Effector memory CD8-positive, alpha-beta T cell (primary cell): ENCODE results near the gene RECK.
"Not testable (repeated sequence)": the region's sequence is repeated elsewhere in the genome, so short reads cannot be mapped to it uniquely, and the experiment has no call there.

ENCODE experiments used
- ATAC-seq: fragments of 150-1000 bp; cut with Tn5 transposase; replicated peaks from 2 replicates; pipeline ENCODE4 v1.10.0; 2021; ENCODE audit warnings: mild to moderate bottlenecking, moderate library complexity
- DNase-seq, 3 experiments: peaks; one replicate each; pipeline ENCODE4 v3.0.0; 2021
- H3K27ac Mint-ChIP-seq, 2 donors: one replicate each; pipeline ENCODE4 v1.8.0; 2022; ENCODE audit warnings: mild to moderate bottlenecking in 2 of 2, mixed read lengths in 2 of 2, moderate library complexity in 2 of 2
- H3K27me3 Mint-ChIP-seq, 2 donors: one replicate each; pipeline ENCODE4 v1.8.0; 2022; ENCODE audit warnings: mixed read lengths in 2 of 2
- H3K36me3 Mint-ChIP-seq: one replicate; pipeline ENCODE4 v1.8.0; 2022; ENCODE audit warnings: mild to moderate bottlenecking, moderate library complexity, mixed read lengths; ENCODE audit not compliant: insufficient read depth
- H3K4me1 Mint-ChIP-seq, 2 donors: one replicate each; pipeline ENCODE4 v1.8.0; 2022; ENCODE audit warnings: low read depth in 2 of 2, mixed read lengths in 2 of 2
- H3K4me3 Mint-ChIP-seq, 2 donors: one replicate each; pipeline ENCODE4 v1.8.0; 2022; ENCODE audit warnings: mild to moderate bottlenecking in 2 of 2, mixed read lengths in 2 of 2, moderate library complexity in 2 of 2
- H3K9me3 Mint-ChIP-seq, 2 donors: one replicate each; pipeline ENCODE4 v1.8.0; 2022; ENCODE audit warnings: mixed read lengths in 2 of 2
- total RNA-seq, 9 experiments: gene quantifications; one replicate each; lab custom pipeline; 2026; lab: John Stamatoyannopoulos, UW

The RECK gene, protein sequence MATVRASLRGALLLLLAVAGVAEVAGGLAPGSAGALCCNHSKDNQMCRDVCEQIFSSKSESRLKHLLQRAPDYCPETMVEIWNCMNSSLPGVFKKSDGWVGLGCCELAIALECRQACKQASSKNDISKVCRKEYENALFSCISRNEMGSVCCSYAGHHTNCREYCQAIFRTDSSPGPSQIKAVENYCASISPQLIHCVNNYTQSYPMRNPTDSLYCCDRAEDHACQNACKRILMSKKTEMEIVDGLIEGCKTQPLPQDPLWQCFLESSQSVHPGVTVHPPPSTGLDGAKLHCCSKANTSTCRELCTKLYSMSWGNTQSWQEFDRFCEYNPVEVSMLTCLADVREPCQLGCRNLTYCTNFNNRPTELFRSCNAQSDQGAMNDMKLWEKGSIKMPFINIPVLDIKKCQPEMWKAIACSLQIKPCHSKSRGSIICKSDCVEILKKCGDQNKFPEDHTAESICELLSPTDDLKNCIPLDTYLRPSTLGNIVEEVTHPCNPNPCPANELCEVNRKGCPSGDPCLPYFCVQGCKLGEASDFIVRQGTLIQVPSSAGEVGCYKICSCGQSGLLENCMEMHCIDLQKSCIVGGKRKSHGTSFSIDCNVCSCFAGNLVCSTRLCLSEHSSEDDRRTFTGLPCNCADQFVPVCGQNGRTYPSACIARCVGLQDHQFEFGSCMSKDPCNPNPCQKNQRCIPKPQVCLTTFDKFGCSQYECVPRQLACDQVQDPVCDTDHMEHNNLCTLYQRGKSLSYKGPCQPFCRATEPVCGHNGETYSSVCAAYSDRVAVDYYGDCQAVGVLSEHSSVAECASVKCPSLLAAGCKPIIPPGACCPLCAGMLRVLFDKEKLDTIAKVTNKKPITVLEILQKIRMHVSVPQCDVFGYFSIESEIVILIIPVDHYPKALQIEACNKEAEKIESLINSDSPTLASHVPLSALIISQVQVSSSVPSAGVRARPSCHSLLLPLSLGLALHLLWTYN
- 5.7 to 25.3 (median 13.4) reads per million in 9 experiments for total RNA-seq

GRCh38 chr9:36036780-36037548 is at the start of gene RECK:
TSS of gene RECK (plus strand) at chr9:36036913. CDS start at chr9:36036999, 86 bp downstream.
- H3K4me1 Mint-ChIP-seq: peaks cover 19 to 28% of the 10 kb centered on the region in 2 donors
- H3K9me3 Mint-ChIP-seq: no peaks in the 10 kb centered on the region
- ATAC-seq (peak; percentile 90), DNase-seq (peak; percentile 75 to 79 (median 78))
- peaks cover 4% of the 10 kb centered on the region for H3K36me3 Mint-ChIP-seq
- peaks cover 9 to 18% of the 10 kb centered on the region in 2 donors for H3K27me3 Mint-ChIP-seq
- peak within 1 kb of the TSS; percentile 66 to 73 for H3K27ac Mint-ChIP-seq
- peak within 1 kb of the TSS; percentile 82 to 86 for H3K4me3 Mint-ChIP-seq

- Mint-ChIP-seq H3K27ac (no peak overlapping the region), H3K36me3 (no peaks in the 10 kb centered on the region), H3K4me3 (no peak overlapping the region)
Measured at GRCh38 chr9:35990155-35990554, 46.6 kb upstream of the RECK start.

DNA sequence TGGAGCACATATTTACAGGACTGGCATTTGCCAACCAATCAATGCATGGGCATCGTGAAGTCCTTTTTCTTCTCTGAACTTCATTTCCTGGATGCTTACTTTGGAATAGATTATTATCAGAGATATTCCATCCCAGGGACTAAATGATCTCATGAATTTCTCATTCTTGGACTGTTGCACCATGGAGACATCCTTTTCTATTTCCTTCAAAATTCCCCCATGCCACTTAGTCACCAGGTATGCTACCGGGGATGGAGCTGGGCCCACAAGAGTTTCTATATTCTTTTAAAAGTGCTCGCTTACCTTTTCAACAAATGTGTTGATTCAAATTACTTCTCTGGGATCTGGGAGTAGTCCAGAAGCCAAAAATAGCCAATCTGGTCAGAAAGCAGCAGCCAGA is 43.6 kb upstream of the RECK start:
- not testable (repeated sequence) for H3K36me3 Mint-ChIP-seq, ATAC-seq, H3K9me3 Mint-ChIP-seq, DNase-seq, H3K4me1 Mint-ChIP-seq, H3K4me3 Mint-ChIP-seq, H3K27ac Mint-ChIP-seq
- H3K27me3 Mint-ChIP-seq: peaks cover 70 to 78% of the 10 kb centered on the region in 2 donors

More at GRCh38 chr9:35990155-35990554, 46.6 kb upstream of the RECK start:
- peaks cover 71 to 76% of the 10 kb centered on the region in 2 donors for H3K27me3 Mint-ChIP-seq
- H3K9me3 Mint-ChIP-seq: no peaks in the 10 kb centered on the region
- DNase-seq (no peak), ATAC-seq (no peak)
- H3K4me1 Mint-ChIP-seq: no peaks in the 10 kb centered on the region

DNA sequence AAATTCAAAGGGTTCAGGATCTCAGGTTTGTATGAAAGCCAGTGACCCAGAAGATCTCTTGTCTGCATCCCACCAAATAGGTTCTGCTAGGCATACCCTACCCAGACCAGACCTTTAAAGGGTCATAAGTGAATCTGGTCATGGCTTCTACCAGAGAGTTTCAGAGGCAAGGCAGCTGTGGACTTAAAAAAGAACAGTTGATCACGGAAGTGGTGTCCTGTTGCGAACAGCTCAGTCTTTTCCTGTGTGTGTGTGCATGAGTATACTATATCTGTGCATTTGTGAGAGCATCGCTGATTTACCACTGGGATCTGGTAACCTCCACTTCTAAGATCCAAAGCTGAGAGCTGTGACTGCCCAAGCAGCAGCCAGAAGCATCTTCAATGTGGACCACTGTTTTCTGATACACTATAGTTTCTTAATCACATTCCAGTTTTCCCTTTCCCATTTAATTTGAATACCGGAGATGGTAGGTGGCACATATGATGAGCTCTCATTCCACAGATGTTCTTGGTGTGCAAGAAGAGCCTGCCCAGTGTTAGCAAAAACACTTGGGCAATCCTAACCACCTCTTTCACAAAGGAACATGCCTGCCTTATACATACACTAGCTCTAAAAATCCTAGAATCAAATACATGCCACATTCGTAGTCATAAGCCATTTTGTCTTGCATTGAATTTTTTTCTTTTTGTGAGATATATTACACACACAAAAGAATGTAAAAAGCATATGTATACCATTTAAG is 42.6 kb upstream of the RECK start:
- Mint-ChIP-seq H3K4me3 (no peak overlapping the region), H3K36me3 (peaks cover 2% of the 10 kb centered on the region), H3K9me3 (no peaks in the 10 kb centered on the region), H3K27ac (no peak overlapping the region), H3K4me1 (no peaks in the 10 kb centered on the region), H3K27me3 (peaks cover 60 to 83% of the 10 kb centered on the region in 2 donors)
- DNase-seq: no peak
- no peak for ATAC-seq

DNA sequence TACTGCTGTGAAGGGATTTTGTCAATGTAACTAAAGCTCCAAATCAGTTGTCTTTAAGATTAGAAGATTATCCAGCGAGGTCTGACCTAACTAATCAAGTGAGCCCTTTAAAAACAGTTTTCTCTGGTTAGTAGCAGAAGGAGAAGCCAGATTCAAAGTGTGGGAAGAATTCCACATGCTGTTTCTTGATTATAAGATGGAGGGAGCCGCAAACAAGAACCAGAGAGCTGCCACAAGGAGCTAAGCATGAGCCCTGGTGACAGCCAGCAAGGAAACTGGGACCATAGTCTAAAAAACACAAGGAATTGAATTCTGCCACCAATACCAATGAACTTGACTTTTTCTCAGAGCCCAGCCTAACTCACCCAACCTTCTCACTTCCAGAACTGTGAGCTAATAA is 41.8 kb upstream of the RECK start:
- H3K27me3 Mint-ChIP-seq: peaks cover 58 to 85% of the 10 kb centered on the region in 2 donors
- H3K9me3 Mint-ChIP-seq: no peaks in the 10 kb centered on the region
- H3K4me1 Mint-ChIP-seq: no peaks in the 10 kb centered on the region

DNA sequence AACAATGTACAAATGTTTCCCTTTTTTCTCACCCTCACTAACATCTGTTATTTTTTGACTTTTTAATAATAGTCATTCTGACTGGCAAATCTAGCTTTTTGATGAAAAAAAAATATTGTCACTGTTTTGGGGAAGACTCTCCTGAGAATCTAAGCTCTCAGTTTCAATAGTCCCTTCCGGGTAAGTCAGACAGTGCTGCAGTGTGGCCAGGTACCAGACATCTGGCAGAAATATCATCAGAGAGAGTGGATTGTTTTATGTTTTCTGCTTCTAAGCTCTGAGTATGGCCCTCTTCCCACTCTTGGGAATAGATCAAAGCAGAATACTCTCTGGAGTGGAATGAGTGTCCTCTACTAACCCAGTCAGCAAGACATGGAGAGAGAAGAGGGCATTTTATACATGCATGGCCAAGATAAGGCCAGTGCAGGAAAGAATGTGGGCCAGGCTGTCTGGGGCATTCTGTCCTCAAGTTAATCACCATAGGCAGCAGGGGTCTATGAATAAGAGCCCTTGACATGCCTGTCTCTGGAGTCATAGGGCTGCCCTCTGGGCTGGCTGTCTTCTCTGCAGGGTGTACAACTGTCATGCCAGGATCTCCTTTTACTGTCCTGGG is 40.2 kb upstream of the RECK start:
- no peak for ATAC-seq
- no peaks in the 10 kb centered on the region for H3K4me1 Mint-ChIP-seq
- H3K27ac Mint-ChIP-seq: no peak overlapping the region
- peaks cover 5% of the 10 kb centered on the region for H3K36me3 Mint-ChIP-seq
- no peak for DNase-seq
- peaks cover 56 to 81% of the 10 kb centered on the region in 2 donors for H3K27me3 Mint-ChIP-seq
- H3K9me3 Mint-ChIP-seq: no peaks in the 10 kb centered on the region
- H3K4me3 Mint-ChIP-seq: no peak overlapping the region

More for the DNA sequence above, 41.8 kb upstream of the RECK start:
- DNase-seq (no peak), ATAC-seq (no peak)
- Mint-ChIP-seq H3K4me3 (no peak overlapping the region), H3K36me3 (peaks cover 2% of the 10 kb centered on the region), H3K27ac (no peak overlapping the region)

DNA sequence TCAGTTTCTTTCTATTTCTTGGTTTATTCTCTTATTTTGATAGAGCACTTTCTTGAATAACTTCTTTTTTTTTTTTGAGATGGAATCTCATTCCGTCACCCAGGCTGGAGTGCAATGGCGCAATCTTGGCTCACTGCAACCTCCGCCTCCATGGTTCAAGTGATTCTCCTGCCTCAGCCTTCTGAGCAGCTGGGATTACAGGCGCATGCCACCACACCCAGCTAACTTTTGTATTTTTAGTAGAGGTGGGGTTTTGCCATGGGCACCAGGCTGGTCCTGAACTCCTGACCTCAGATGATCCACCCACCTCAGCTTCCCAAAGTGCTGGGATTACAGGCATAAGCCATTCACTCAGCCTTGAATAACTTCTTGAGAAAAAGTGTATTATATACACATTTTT is 39.7 kb upstream of the RECK start:
- not testable (repeated sequence) for H3K9me3 Mint-ChIP-seq, DNase-seq, H3K4me1 Mint-ChIP-seq, H3K36me3 Mint-ChIP-seq, H3K4me3 Mint-ChIP-seq, H3K27ac Mint-ChIP-seq, ATAC-seq
- peaks cover 54 to 77% of the 10 kb centered on the region in 2 donors for H3K27me3 Mint-ChIP-seq

GRCh38 chr9:35998333-35998732 is 38.4 kb upstream of the RECK start:
- no peak for DNase-seq
- no peaks in the 10 kb centered on the region for H3K9me3 Mint-ChIP-seq
- H3K36me3 Mint-ChIP-seq: peaks cover 5% of the 10 kb centered on the region
- no peaks in the 10 kb centered on the region for H3K4me1 Mint-ChIP-seq
- no peak overlapping the region for H3K27ac Mint-ChIP-seq
- no peak overlapping the region for H3K4me3 Mint-ChIP-seq
- ATAC-seq: no peak
- H3K27me3 Mint-ChIP-seq: peaks cover 61 to 80% of the 10 kb centered on the region in 2 donors

GRCh38 chr9:36005891-36006290 is 30.8 kb upstream of the RECK start:
- Mint-ChIP-seq H3K9me3 (no peaks in the 10 kb centered on the region), H3K4me3 (no peak overlapping the region), H3K36me3 (no peaks in the 10 kb centered on the region), H3K27ac (no peak overlapping the region), H3K4me1 (peaks cover 3 to 6% of the 10 kb centered on the region in 2 donors), H3K27me3 (peaks cover 68 to 81% of the 10 kb centered on the region in 2 donors)
- DNase-seq (no peak), ATAC-seq (no peak)

DNA sequence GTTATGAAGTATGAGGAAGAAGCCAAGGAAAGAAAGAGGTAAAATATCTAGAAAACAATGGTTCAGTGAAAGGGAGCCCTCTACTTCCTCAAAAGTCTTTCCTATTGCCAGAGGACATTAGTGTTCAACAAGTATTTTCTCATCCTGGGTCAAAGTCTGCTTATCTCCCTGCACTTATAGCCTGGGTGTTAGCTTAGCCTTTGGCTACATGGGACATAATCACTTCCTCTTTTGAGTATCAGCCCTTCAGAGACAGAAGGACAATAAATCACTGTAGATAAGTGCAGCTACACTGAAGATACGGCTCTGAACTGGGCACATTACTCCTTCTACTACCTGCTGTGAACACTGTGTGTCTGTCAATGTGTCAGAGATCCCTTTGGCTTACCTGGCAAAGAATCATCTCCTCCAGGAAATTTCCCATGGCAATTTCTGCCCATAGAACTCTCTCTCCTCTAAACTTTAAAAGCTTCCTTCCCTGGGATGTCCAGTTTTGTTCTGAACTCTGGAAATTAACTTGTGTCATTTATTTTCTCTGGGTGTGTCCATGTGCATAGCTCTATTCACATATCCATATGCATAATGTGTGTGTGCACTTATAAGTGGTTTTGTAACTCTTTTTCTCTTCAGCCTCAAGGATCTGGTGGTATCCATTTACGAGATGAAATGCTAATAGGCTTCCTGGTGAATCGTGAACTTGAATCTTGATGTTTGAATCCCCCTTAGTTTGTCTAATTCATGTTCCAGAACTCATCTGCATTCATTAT is 30.0 kb upstream of the RECK start:
- Mint-ChIP-seq H3K27ac (no peak overlapping the region), H3K36me3 (no peaks in the 10 kb centered on the region), H3K4me1 (peaks cover 3 to 6% of the 10 kb centered on the region in 2 donors), H3K4me3 (no peak overlapping the region), H3K9me3 (no peaks in the 10 kb centered on the region), H3K27me3 (peaks cover 71 to 88% of the 10 kb centered on the region in 2 donors)
- DNase-seq (no peak), ATAC-seq (no peak)

DNA sequence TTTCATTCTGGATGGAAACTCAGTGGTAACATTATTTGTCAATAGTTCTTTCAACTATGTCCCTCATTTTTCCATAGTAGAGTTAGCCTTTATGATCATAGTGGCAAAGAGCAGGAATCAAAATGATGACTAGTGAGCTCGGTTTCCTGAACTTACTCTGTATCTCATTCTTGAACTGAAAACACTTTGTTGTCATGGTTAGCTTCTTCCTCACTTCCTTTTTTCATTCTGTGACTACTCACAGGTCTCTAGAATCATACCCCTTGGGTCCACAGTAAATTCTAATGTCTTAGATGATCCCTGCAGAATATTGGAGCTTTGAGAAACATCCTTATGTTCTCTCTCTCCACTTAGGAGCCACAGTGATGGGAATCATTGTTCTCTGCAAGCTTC is 29.4 kb upstream of the RECK start:
- Mint-ChIP-seq H3K9me3 (no peaks in the 10 kb centered on the region), H3K4me1 (peaks cover 3 to 6% of the 10 kb centered on the region in 2 donors), H3K4me3 (no peak overlapping the region), H3K27me3 (peaks cover 66 to 85% of the 10 kb centered on the region in 2 donors), H3K36me3 (no peaks in the 10 kb centered on the region), H3K27ac (no peak overlapping the region)
- ATAC-seq: no peak
- no peak for DNase-seq
